Fibroblast of peridontal ligament (primary cell): ENCODE results near the gene ABL2.
A peak's percentile ranks its signal among the peaks of the same experiment; 100 is the strongest.

ENCODE experiments used
- DNase-seq: peaks from one replicate; pipeline ENCODE4 v3.0.0-alpha.2; 2010; ENCODE audit errors: extremely low read depth

The ABL2 gene

DNA sequence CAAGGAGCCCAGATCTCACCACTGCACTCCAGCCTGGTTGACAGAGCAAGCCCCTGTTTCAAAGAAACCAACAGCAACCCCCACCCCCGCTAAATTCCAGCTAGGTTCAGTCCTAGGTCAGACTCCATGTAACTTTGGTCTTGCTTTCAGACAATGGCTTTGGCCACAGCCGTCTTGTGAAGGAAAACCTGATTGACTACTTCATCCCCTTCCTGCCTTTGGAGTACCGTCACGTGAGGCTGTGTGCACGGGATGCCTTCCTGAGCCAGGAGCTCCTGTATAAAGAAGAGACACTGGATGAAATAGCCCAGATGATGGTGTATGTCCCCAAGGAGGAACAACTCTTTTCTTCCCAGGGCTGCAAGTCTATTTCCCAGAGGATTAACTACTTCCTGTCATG, 134.7 kb downstream of the ABL2 start:
- DNase-seq: no peak

DNA sequence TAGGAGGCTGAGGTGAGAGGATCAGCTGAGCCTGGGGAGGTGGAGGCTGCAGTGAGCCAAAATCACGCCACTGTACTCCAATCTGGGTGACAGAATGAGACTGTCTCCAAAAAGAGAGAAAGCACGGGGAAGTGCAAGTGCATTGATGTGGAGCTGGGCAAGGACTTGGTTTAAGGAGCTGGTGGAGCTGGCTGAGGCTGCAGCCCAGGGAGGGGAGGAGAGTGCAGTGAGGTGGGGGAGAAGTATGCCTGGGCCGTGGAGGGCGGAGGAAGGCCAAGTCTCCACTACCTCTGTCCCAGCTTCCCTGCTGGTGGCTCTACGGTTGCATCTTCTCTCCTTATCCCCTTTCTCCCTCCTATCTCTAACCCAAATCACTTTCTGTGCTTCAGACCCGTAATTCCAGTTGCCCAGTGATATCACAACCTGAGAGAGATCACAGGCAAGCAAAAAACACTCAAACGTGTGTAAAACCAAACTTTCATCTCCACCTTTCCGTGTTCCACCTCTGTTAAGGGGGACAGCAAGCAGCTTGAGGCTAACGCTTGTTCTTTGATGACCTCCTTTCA, 136.5 kb downstream of the ABL2 start:
- no peak for DNase-seq

DNA sequence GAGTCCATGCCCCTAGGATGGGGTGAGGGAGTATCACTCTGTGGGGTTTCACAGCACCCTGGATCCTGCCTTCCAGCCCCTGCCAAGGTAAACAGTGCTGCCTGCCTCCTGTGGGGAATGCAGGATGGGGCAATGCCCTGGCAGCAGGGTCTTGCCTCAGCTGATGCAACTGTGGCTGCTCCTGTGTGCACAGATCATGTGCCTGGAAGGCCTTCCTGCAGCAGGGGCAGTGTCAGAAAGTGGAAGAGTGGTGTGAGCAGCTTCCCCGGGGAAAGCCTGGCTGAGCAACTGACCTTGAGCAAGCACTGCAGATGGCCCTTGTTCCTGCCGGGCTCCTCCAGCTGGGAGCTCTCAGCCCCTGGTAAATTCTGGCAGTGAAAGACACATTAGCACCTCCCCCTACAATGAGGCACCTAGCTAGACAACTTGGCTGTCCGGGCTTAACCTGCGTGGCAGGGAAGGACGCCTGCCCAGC, 137.7 kb downstream of the ABL2 start:
- DNase-seq: peak; percentile 90

DNA sequence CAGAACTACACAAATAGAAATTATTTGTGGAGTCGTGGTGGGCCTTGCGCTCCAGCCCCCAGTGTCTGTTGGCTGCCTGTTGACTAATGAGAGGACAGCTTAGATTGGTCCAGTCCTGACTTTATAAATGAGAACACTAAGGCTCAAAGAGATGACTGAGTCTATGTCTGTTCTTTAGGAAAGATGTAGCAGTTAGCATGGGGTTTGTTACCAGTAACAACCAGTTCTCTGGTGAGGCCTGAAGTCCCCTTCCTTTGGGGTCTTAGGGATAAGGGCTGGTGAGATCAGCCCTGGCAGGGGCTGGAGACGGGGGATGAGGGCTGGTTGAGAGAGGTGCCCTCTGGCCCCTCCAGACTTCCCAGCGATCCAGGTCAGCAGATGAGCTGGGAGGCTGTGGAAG, 138.6 kb downstream of the ABL2 start:
- DNase-seq: no peak

DNA sequence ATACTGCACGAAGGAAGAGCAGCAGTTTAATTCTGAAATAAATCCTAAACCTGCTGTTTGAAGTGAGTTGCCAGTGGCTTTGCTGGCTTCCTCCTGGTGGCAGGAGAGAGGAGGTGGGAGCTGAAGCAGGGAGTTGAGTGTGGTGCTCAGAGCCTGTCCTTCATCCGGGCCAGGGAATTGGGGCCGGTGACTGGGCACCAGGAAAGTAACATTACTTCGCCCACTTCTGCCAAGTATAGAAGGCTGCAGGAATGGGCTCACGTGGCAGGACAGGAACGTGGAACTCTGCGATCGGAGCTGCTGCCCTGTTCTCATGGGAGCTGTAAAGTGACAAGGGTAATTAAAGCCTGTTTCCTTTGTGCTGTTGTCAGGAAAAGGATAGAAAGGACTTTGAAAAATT, 139.0 kb downstream of the ABL2 start:
- DNase-seq: no peak

DNA sequence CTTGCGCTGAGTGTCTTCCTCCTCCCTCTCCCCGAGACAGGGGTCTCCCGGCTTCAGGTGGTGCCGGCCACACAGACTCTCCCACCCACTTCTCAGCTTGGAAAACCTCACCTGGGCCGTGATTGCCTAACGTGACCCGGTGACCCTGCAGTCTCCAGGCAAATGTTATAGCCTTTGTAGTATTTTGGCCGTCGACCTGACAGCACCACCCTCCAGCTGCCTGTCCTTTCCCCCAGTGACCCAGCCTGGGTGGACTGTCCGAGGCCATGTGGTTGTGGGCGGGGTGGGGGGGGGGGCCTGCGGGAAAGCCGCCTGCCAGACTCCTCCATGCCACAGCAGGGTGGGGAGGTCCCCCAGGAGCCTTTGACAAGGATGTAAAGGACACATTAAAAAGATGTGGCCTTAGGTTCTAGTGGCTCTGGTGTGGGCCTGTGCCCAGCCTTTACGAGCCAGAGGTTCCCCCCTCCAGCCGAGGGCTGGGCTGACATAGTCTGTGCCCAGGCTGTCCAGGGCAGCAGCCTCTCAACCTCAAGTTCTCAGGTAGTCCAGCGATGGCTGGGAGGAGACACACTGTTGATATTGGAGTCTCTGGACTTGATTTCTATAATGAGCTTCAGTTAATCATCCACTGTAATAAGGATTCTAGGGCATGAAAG, 139.5 kb downstream of the ABL2 start:
- no peak for DNase-seq

DNA sequence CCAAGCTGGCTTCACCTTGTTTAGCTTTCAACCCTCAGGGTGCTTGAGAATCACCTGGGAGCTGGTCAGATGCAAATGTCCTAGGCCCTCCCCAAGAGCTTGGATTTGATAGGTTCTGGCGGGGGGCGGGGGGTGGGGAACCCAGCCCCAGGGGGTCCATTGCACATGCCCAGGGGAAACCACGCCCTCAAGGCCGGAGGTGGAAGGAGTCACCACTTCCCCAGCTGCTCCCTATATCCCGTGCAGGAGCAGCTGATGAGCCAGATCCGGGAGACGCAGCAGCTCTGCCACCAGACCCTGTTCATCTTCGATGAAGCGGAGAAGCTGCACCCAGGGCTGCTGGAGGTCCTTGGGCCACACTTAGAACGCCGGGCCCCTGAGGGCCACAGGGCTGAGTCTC, 141.8 kb downstream of the ABL2 start:
- DNase-seq: no peak

DNA sequence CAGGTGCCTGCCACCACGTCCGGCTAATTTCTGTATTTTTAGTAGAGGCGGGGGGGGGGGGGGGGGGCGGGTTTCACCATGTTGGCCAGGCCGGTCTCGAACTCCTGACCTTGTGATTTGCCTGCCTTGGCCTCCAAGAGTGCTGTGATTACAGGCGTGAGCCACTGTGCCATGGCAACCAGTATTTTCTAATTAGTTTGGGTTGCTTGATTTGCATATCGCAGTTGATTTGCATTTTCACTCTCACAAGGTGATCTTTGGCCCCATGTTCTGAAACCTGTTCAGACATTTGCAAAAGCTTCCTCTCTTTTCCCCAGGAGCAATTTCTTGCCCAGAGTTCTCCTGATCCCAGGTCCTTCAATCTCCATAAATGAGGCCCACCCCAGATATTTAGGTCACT, 145.9 kb downstream of the ABL2 start:
- no peak for DNase-seq

DNA sequence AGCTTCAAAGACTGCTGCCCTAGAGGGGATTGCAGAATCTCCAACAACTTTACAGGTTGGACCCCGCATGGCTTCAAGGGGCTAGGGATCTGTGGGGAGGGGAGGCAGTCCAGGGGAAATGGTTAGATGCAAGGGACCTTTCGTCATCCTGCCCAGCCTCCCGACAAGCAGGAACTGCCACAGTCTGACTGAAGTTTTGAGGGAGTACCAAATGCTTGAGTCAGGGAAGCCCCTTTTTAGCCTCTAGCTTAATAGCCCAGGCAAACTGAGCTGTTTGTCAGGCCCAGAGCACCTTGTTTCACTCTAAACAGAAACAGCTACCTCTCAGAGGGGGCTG, 146.5 kb downstream of the ABL2 start:
- peak; percentile 33 for DNase-seq

DNA sequence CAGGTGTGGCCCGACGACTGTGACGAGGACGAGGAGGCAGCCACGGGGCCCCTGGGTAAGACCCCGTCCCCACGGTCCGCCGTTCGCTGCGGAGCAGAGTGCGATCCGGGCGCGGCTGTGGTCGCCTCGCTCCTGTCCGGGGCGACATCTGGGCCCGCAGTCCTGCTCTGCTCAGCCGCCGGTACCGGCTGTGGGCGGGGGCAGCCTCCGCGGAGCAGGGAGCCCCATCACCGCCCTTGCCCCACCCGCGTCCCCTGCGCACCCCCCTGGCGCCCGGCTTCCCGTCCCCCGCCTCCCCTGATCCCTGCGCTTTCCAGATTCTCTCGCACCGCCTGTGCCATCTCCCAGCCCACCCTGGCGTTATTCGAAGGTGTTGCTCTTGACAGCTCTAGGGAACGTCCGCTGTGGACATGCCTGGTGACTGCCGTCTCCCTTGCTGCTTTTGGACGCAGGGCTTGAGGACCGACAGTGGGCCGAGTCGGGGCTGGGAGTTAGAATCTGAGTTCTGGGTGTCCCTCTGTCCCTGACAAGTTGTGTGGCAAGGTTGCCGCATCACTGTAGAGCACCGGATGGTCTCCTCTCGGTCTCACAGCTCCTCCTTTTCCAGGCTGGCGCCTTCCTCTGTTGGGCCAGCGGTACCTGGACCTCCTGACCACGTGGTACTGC, 147.0 kb downstream of the ABL2 start:
- DNase-seq: no peak

DNA sequence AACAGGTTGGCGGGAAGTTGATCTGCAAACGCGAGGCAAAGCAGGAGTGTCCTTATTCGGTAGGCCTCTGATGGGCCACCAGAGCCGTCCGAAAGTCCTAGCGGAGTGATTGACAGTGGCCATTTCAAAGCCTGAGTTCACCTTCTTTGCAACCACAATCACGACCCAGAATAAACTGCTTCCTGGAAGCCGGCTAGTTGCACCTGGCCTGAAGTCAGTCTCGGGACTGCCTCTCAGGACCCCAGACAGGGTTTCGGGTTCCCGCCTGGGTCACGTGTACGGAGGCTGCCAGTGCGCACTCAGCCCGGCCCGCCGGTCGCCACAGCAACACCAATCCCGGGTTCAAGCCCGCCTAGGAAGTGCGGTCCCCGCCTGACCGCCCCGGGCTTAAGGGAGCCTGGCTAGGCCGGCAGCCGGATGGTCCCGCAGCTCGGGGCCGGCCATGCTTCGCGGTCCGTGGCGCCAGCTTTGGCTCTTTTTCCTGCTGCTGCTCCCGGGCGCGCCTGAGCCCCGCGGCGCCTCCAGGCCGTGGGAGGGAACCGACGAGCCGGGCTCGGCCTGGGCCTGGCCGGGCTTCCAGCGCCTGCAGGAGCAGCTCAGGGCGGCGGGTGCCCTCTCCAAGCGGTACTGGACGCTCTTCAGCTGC, 147.7 kb downstream of the ABL2 start, which contains the start of gene TOR3A:
TSS of gene TOR3A (plus strand) at position 384 of the 646 bp plus-strand sequence. CDS start at position 443, 59 bp downstream.
- DNase-seq: peak; percentile 82

DNA sequence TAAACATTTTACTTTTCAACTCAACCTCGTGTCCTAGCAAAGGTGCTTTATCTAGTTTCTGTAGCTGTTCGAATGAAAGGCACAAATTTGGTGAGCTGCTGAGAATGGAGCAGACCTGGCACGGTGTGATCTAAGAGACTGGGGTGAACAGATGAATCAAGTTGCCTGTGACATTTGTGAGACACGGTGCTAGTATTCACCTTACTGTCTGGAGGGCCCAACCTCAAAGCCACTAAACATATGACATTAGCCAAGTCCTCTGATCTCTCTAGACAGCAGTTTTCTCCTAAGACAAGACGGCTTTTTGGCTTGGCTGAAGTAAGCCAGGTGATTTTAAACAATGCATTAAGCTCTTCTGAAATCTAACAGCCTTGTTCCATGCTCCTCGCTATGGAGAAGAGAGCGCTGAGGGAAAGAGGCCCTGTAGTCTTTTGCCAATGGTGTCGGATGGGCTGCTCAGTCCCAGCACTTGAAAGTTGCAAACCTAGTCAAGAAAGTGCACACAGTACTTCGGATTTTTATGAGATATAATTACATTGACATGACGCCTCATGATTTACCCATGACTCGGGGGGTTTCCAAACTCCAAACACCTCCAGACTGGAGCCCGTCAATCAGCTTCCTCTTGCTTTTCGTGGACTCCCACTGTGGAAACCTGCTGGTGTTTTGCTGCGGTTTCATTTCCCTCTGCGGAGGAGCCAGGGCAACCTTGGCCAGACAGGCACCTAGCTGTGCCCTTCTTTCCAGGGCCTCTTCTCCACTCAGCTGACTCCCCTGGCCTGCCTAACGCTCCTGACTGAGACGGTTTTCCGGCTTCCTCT, 148.4 kb downstream of the ABL2 start:
- DNase-seq: no peak

DNA sequence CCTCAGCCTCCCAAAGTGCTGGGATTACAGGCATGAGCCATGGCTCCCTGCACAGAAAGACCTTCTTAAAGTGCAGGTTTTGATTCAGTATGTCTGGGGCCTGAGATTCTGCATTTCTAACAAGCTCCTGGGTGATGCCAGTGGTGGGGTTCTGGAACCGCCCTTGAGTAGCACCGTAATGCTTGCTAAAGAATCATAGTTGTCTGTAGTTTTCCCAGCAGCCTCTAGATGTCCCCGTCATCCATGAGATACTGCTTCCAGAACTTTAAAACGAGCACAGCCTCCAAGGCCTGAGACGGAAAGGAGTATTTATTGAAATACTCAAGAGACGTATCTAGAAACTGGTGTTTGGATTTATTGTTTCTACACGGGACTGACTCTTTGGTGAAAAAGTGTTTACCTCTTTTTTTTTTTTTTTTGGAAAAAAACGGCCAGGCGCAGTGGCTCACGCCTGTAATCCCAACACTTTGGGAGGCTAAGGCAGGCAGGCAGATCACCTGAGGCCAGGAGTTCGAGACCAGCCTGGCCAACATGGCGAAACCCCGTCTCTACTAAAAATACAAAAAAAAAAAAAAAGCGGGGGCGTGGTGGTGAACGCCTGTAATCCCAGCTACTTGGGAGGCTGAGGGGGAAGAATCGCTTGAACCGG, 150.2 kb downstream of the ABL2 start:
- peak; percentile 91 for DNase-seq

DNA sequence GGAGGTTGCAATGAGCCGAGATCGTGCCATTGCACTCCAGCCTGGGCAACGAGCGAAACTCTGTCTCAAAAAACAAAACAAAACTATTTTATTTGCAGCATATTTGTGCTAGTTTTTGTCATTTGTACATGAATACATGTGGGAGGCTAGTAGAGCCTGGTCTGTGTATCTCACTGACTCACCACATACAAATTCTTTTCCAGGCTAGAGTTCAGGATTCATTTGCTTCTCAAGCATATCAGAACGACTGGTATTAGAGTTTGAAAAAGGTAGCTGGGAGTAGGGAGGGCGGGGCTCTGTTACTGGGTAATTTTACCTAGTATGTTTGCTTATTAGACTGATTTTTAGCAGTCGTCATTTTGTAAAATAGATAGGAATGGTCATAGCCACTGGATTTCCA, 152.1 kb downstream of the ABL2 start:
- DNase-seq: peak; percentile 62

DNA sequence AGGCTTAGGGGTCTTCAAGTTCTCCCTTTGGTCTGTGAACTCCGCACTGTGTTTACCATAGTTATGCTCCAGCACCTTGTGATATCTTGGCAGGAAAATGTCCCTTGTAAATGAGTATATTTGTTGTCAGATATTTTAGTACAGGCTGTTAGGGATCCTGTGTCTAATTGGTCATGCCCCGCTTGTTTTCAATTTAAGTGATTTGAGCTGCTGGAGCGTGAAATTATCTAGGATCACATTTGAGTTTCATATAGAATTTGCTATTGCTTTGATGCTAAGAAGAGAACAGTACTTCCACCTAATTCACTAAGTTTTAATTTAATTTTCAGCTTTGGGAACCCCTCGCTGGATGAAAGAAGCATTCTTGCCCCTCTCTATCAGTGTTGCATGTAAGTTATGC, 163.0 kb downstream of the ABL2 start:
- DNase-seq: no peak

DNA sequence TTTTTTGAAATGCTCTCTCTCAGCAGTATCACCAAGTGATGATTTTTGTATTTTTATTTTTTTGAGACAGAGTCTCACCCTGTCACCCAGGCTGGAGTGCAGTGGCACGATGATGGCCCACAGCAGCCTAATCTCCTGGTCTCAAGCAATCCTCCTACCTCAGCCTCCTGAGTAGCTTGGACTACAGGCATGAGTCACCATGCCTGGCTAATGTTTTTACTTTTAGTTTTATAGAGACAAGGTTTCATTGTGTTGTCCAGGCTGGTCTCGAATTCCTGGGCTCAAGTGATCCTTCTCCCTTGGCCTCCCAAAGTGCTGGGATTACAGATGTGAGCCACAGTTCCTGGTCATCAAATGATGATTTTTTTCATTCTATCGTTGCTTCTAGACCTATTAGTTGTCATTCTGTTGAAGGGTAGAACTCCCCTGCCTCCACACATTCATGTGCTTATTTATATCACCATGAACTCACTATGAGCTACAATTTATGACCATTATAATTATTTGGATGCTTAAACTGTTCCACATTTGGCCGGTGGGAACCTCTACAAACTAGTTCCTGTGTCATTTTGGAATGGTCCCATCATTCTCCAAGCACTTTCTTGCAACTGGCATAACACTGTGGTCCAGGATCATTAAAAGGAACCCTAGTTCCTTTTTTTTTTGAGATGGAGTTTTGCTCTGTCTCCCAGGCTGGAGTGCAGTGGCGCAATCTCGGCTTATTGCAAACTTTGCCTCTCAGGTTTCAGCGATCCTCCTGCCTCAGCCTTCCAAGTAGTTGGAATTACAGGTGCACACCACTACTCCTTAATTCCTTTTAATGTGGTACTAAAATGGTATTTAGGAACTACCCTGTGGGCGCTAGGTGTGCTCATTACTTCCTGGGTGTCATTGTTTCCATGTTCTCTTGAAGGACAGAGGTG, 167.9 kb downstream of the ABL2 start:
- DNase-seq: no peak

DNA sequence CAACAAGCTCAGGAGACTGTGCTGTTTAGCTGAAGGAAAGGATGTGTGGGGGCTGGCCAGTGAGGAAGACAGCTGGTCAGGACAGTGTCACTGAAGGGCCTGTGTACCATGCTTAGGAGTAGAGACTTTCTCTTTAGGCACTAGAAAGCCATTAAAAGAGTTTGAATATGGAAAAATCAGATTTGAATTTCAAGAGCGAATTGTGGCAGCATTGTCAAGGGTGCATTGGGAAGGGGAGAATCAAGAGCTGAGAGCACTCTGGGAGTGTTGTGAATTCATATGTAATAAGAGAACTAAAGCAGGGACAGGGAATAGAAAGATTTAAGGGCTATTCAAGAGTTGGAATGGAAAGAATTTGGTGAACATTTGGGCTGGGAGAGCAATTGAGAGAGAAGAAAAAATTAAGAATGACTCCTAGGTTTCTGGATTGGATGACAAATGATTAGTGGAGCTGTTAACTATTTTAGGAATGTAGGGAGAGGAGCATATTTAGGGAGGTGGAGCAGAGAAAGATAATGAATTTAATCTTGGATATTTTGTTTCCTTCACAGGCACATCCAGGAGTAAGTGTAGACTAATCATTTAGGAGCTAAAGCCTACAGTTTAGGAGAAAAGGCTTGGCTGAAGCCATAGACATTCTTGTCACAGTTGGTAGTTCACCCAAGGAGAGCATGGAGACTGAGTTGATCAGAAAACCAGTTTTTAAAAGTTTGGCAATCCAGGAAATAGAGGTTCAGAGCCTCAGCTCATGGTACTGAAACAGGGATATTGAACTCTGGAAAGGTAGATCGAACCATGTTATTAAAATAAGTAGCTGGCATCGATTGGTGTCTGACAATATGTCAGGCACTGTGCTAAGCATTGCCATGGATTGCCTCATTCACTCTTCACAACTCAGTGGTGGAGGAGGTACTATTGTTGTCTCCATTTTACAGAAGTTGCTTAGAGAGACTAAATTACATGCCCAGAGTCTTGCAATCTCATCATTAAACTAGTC, 170.7 kb downstream of the ABL2 start:
- DNase-seq: peak; percentile 66

DNA sequence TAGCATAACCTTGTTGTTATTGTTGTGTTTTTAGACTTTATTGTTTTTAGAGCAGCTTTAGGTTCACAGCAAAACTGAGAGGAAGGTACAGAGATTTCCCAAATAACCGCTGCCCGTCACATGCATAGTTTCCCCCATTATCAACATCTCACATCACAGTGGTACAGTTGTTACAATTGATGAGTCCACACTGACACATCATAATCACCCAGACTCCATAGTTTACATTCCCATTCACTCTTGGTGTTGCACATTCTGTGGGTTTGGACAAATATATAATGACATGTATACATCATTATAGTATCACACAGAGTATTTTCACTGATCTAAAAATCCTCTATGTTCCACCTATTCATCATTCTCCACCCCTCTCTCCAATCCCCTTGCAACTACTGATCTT, 173.5 kb downstream of the ABL2 start:
- no peak for DNase-seq

DNA sequence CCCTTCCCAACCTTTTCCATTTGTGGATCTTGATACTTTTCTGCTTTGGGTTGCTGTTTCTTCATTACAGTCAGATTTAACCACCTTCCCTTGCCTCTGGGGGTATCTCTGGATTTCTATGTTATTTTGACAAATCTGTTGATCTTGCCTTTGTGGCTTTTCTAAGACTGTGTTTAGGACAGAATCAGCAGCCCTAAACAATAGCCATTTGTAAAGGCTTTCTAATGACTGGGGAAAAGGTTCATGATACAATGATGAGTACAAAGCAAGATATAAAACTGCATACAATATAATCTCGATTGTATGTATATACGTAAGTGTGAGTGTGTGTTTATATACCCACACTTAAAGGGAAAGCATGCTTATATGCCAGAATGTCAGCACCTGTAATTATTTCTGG, 176.0 kb downstream of the ABL2 start:
- no peak for DNase-seq
